PC-3 (cell line): ENCODE measurements around the gene KCNJ9. TPM values are rescaled to one million over a fixed set of nuclear protein-coding genes. Genes with fewer than 3 reads are reported as not detected.

Source experiments
- ATAC-seq: fragments of 200-7000 bp; cut with Tn5 transposase; 2 replicates; pipeline ENCODE4 v1.9.1; 2020; ENCODE audit warnings: mild to moderate bottlenecking, moderate library complexity
- BruUV-seq: library from RNA; stranded (reverse); fragments of 400-500 nt; replicated peaks from 2 replicates; lab custom pipeline; 2021; lab: Mats Ljungman, UMichigan
- CTCF ChIA-PET: fragments of 300-600 bp; sonication (Branson Sonifier 250); formaldehyde crosslinking; loops from one replicate; lab custom pipeline; 2022; ENCODE audit warnings: antibody characterized with exemption; lab: Charles Lee
- POLR2A ChIA-PET: fragments of 300-600 bp; sonication (Branson Sonifier 250); formaldehyde crosslinking; loops from one replicate; lab custom pipeline; 2022; ENCODE audit warnings: antibody characterized with exemption; ENCODE audit not compliant: unreplicated experiment; lab: Charles Lee
- DNase-seq: peaks from one replicate; pipeline ENCODE4 v3.0.0-alpha.2; 2015
- H2AFZ ChIP-seq: fragments of 300-600 bp; sonication (generic); 2 replicates; pipeline ENCODE4 v1.6.0; 2016; ENCODE audit warnings: antibody characterized with exemption, low read length
- H3F3A ChIP-seq: fragments of 300-600 bp; sonication (generic); one replicate; pipeline ENCODE4 v1.6.0; 2017; ENCODE audit warnings: antibody characterized with exemption, low read length, control low read depth, mild to moderate bottlenecking; ENCODE audit not compliant: unreplicated experiment
- H3K27ac ChIP-seq: fragments of 300-600 bp; sonication (generic); 2 replicates; pipeline ENCODE4 v1.5.1; 2016; ENCODE audit warnings: mild to moderate bottlenecking, low read length
- H3K27me3 ChIP-seq: fragments of 300-600 bp; sonication (generic); 2 replicates; pipeline ENCODE4 v1.6.1; 2016; ENCODE audit warnings: low read length, mixed read lengths
- H3K36me3 ChIP-seq: fragments of 300-600 bp; sonication (generic); 2 replicates; pipeline ENCODE4 v1.6.1; 2016; ENCODE audit warnings: low read depth, mixed run types, low read length, mixed read lengths
- H3K4me1 ChIP-seq: fragments of 300-600 bp; sonication (generic); 2 replicates; pipeline ENCODE4 v1.5.1; 2016; ENCODE audit warnings: low read length; ENCODE audit not compliant: insufficient read depth
- H3K4me2 ChIP-seq: fragments of 300-600 bp; sonication (generic); 2 replicates; pipeline ENCODE4 v1.6.0; 2016; ENCODE audit warnings: low read length
- H3K4me3 ChIP-seq: fragments of 300-600 bp; sonication (generic); 2 replicates; pipeline ENCODE4 v1.5.1; 2016; ENCODE audit warnings: mild to moderate bottlenecking, low read length, mixed read lengths
- H3K79me2 ChIP-seq: fragments of 300-600 bp; sonication (generic); 2 replicates; pipeline ENCODE4 v1.6.1; 2017; ENCODE audit warnings: low read length, mixed read lengths
- H3K9ac ChIP-seq: fragments of 300-600 bp; sonication (generic); 2 replicates; pipeline ENCODE4 v1.6.0; 2016; ENCODE audit warnings: mild to moderate bottlenecking, low read length
- H3K9me2 ChIP-seq: fragments of 300-600 bp; sonication (generic); replicated peaks from 2 replicates; pipeline ENCODE4 v1.6.1; 2016; ENCODE audit warnings: mixed run types, low read length, mixed read lengths
- H3K9me3 ChIP-seq: fragments of 300-600 bp; sonication (generic); 2 replicates; pipeline ENCODE4 v1.6.1; 2016; ENCODE audit warnings: low read length, mixed read lengths
- H4K20me1 ChIP-seq: fragments of 300-600 bp; sonication (generic); 2 replicates; pipeline ENCODE4 v1.6.1; 2016; ENCODE audit warnings: low read length, mixed read lengths
- CTCF ChIP-seq: fragments of 300-600 bp; sonication (generic); conservative IDR thresholded peaks from 2 replicates; pipeline ENCODE4 v1.5.1; 2017; ENCODE audit warnings: antibody characterized with exemption, low read depth, mild to moderate bottlenecking, low read length
- EZH2 ChIP-seq: fragments of 300-600 bp; sonication (generic); IDR thresholded peaks from one replicate; pipeline ENCODE4 v1.6.1; 2017; ENCODE audit warnings: antibody characterized with exemption, mild to moderate bottlenecking, low read length; ENCODE audit not compliant: unreplicated experiment
- EZH2phosphoT487 ChIP-seq: fragments of 300-600 bp; sonication (generic); IDR thresholded peaks from 2 replicates; pipeline ENCODE4 v1.6.1; 2018; ENCODE audit warnings: mild to moderate bottlenecking, antibody characterized with exemption, low read length, borderline replicate concordance
- intact Hi-C: fragments of 100-400 bp; cut with micrococcal nuclease; formaldehyde crosslinking; loops from 2 replicates; pipeline ENCODE4 v1.9.0; 2023
- total RNA-seq: library from RNA; depleted of rRNA; stranded (reverse); fragments of >200 nt; gene quantifications from 2 replicates; pipeline ENCODE4 v1.2.3, GENCODE V29; 2014

KCNJ9 gene
- total RNA-seq, 1 experiment from 2014 or later: not detected

- TF ChIP-seq CTCF (no peak), EZH2 (no peak), EZH2phosphoT487 (no peak)
- Histone ChIP-seq H3K79me2 (no peaks in the 10 kb centered on the region), H4K20me1 (no peaks in the 10 kb centered on the region), H3K9me2 (no peaks in the 10 kb centered on the region), H3K4me1 (0 out of 2 replicates have a peak, but pooled peaks cover 5% of the 10 kb centered on the region), H3K4me2 (no peak overlapping the region), H3F3A (no peaks in the 10 kb centered on the region), H3K4me3 (no peak overlapping the region), H2AFZ (no peak overlapping the region), H3K27me3 (peaks cover 55% of the 10 kb centered on the region), H3K9me3 (no peaks in the 10 kb centered on the region), H3K36me3 (no peaks in the 10 kb centered on the region), H3K27ac (no peak overlapping the region), H3K9ac (no peak overlapping the region)
- ATAC-seq (no peak), DNase-seq (no peak)
- intact Hi-C loops: no loop called here
- CTCF ChIA-PET: interaction anchor here (0.6 kb wide), 1 partner anchor 273 kb away, joined by 3 read pairs; no protein-coding TSS in a partner anchor
- POLR2A ChIA-PET: interaction anchor here (0.6 kb wide), 1 partner anchor 44 kb away, joined by 3 read pairs; no protein-coding TSS in a partner anchor
- BruUV-seq: no TSS peak
These were observed 10.0 kb upstream of the KCNJ9 start for GRCh38 chr1:160071289-160071688.

GRCh38 chr1:160074865-160075264, 6.5 kb upstream of the KCNJ9 start:
- TF ChIP-seq EZH2 (no peak), CTCF (no peak), EZH2phosphoT487 (no peak)
- Histone ChIP-seq H3K4me2 (no peak overlapping the region), H2AFZ (no peak overlapping the region), H3K27ac (no peak overlapping the region), H4K20me1 (no peaks in the 10 kb centered on the region), H3K9me2 (no peaks in the 10 kb centered on the region), H3K4me1 (0 out of 2 replicates have a peak, but pooled peaks cover 5% of the 10 kb centered on the region), H3K4me3 (no peak overlapping the region), H3K9me3 (no peaks in the 10 kb centered on the region), H3K36me3 (no peaks in the 10 kb centered on the region), H3F3A (no peaks in the 10 kb centered on the region), H3K9ac (no peak overlapping the region), H3K79me2 (no peaks in the 10 kb centered on the region), H3K27me3 (peaks cover 40% of the 10 kb centered on the region)
- no peak for DNase-seq
- CTCF ChIA-PET: no interaction called here
- POLR2A ChIA-PET: no interaction called here
- intact Hi-C loops: no loop called here
- ATAC-seq: no peak
- BruUV-seq: no TSS peak

- Histone ChIP-seq H3K36me3 (no peaks in the 10 kb centered on the region), H3K79me2 (no peaks in the 10 kb centered on the region), H3F3A (no peaks in the 10 kb centered on the region), H4K20me1 (no peaks in the 10 kb centered on the region), H3K9ac (no peak overlapping the region), H3K4me3 (no peak overlapping the region), H3K4me1 (peaks cover 4% of the 10 kb centered on the region), H2AFZ (no peak overlapping the region), H3K27ac (no peak overlapping the region), H3K27me3 (peaks cover 43% of the 10 kb centered on the region), H3K9me3 (no peaks in the 10 kb centered on the region), H3K4me2 (no peak overlapping the region), H3K9me2 (no peaks in the 10 kb centered on the region)
- ATAC-seq: no peak
- BruUV-seq: no TSS peak
- CTCF ChIA-PET: no interaction called here
- POLR2A ChIA-PET: no interaction called here
- intact Hi-C loops: no loop called here
- no peak for DNase-seq
- TF ChIP-seq EZH2phosphoT487: no peak
These were observed 5.5 kb upstream of the KCNJ9 start for GRCh38 chr1:160075836-160076235.
